Pancreas (tissue), 10 donors: ENCODE measurements around the gene DLG1. TPM values are rescaled to one million over a fixed set of nuclear protein-coding genes. Genes with fewer than 3 reads are reported as not detected.

ENCODE experiments used
- ATAC-seq, 4 donors: fragments of 200-7000 bp; cut with Tn5 transposase; one replicate each; pipeline versions ENCODE4 v1.8.0 to v1.9.1; 2020; ENCODE audit warnings: mild to moderate bottlenecking in 4 of 4, moderate library complexity in 4 of 4
- DNase-seq, 6 donors: peaks; one replicate each; pipeline ENCODE4 v3.0.0-alpha.2; 2020
- FAIRE-seq: peaks from 2 replicates; lab custom pipeline; 2012; peaks lifted over from hg19 to GRCh38; lab: Jason Lieb, UNC
- H3K27ac ChIP-seq, 4 donors: fragments of 200-600 bp; sonication (generic); 1 replicate in 3 of 4; 2 replicates in 1 of 4; pipeline versions ENCODE4 v1.5.0 to v1.8.0; 2020
- H3K27me3 ChIP-seq, 4 donors: fragments of 200-600 bp; one replicate each; pipeline ENCODE4 v1.8.0; 2021
- H3K36me3 ChIP-seq, 3 donors: fragments of 200-600 bp; sonication (generic) in 1 of 3; one replicate each; pipeline versions ENCODE4 v1.5.0 to v1.8.0; 2020 to 2021
- H3K4me1 ChIP-seq, 3 donors: fragments of 200-600 bp; one replicate each; pipeline ENCODE4 v1.8.0; 2021
- H3K4me3 ChIP-seq, 4 donors: fragments of 200-600 bp; sonication (generic) in 2 of 4; one replicate each; pipeline versions ENCODE4 v1.5.0 to v1.8.0; 2020 to 2021
- H3K9me3 ChIP-seq, 4 donors: fragments of 200-600 bp; one replicate each; pipeline ENCODE4 v1.8.0; 2021
- CTCF ChIP-seq, 4 donors: fragments of 200-600 bp; sonication (generic) in 3 of 4; IDR thresholded peaks; one replicate each; pipeline versions ENCODE4 v1.5.0 to v1.8.0; 2021; ENCODE audit warnings: antibody characterized with exemption in 4 of 4
- WGBS, 2 donors: extraction: QIAGEN DNeasy Blood & Tissue Kit; methylation state at CpG; one replicate each; pipeline ENCODE4 v1.1.7; 2013; 5-methylcytosine and 5-hydroxymethylcytosine counted together
- intact Hi-C, 3 donors: fragments of 100-400 bp; cut with DNase I; formaldehyde crosslinking; loops; one replicate each; pipeline versions ENCODE4 v1.11.1 to v1.14.2; 2022
- polyA plus RNA-seq, 2 donors: library from polyadenylated mRNA; stranded (reverse); fragments of 200-250 nt; gene quantifications; one replicate each; pipeline ENCODE4 v1.2.3, GENCODE V29; 2013
- total RNA-seq, 6 donors: library from RNA; stranded (reverse); fragmentation: NEBNext Ultra II Directional in 4 of 6; extraction: Animal tissue kit (Norgen Biotek cat#: 25700) in 4 of 6; gene quantifications; one replicate each; pipeline versions ENCODE4 v1.2.1 to v1.2.4, GENCODE V29; 2021 to 2023
- donor health status: healthy with polysubstance abuse.
- donor health status: DM: no; HTN: no; CAD: no; lungs with moderate emphysema.
- donor health status: DM: no; HTN: no; CAD: no.
- donor health status: control.
- donor health status: control.
- donor health status: Bipolar disorder and iron deficiency.
- donor health status: DM: yes; HTN: yes; CAD: no.
- donor health status: DM: no; HTN: no; CAD: no.
- donor health status: DM: no; HTN: no; CAD: no.
- donor health status: DM: yes; HTN: yes; CAD: no.

The DLG1 gene
- total and polyA plus RNA-seq, 8 donors, result 15.9 to 47.9 (median 28.6) TPM

GRCh38 chr3:197258168-197258755 lies 40.1 kb downstream of the DLG1 start:
- no peaks in the 10 kb centered on the region for H3K9me3 ChIP-seq
- ATAC-seq (no peak), DNase-seq (no peak), FAIRE-seq (no peak)
- TF ChIP-seq CTCF (IDR thresholded peaks at IDR 0.05), result no peak
- H3K27ac ChIP-seq, result no peak overlapping the region
- no peak overlapping the region for H3K4me3 ChIP-seq
- intact Hi-C loops, result loop anchor here in 2 of 3 donors (5.0 kb wide), 1 partner anchor 254 kb away; no protein-coding TSS in a partner anchor
- peaks cover 0 to 4% (median 0%) of the 10 kb centered on the region in 3 donors for H3K4me1 ChIP-seq
- no peaks in the 10 kb centered on the region for H3K36me3 ChIP-seq
- H3K27me3 ChIP-seq, result no peaks in the 10 kb centered on the region
- WGBS, 2 donors, result 48 to 62% methylated on average over 6 of the region's 6 CpGs

- Histone ChIP-seq H3K36me3 (no peaks in the 10 kb centered on the region), H3K4me3 (no peak overlapping the region), H3K9me3 (no peaks in the 10 kb centered on the region), H3K27ac (no peak overlapping the region), H3K4me1 (peaks cover 0 to 4% (median 0%) of the 10 kb centered on the region in 3 donors), H3K27me3 (no peaks in the 10 kb centered on the region)
- FAIRE-seq, result no peak
- intact Hi-C loops, result loop anchor here in 2 of 3 donors (5.0 kb wide), 1 partner anchor 255 kb away; no protein-coding TSS in a partner anchor
- no peak for TF ChIP-seq CTCF (IDR thresholded peaks at IDR 0.05)
- no peak for DNase-seq
- ATAC-seq, result no peak
- 78 to 79% methylated on average over 5 of the region's 5 CpGs for WGBS, 2 donors
These were observed 40.7 kb downstream of the DLG1 start for GRCh38 chr3:197257711-197258110.

GRCh38 chr3:197256836-197257444 lies 41.5 kb downstream of the DLG1 start:
- Histone ChIP-seq H3K27ac (no peak overlapping the region), H3K4me3 (no peak overlapping the region), H3K27me3 (no peaks in the 10 kb centered on the region), H3K9me3 (no peaks in the 10 kb centered on the region), H3K4me1 (peaks cover 0 to 4% (median 0%) of the 10 kb centered on the region in 3 donors), H3K36me3 (no peaks in the 10 kb centered on the region)
- WGBS, 2 donors, result 19 to 24% methylated on average over 3 of the region's 3 CpGs
- ATAC-seq (peak in 3 of 4 donors; percentile 63 to 72 (median 65)), DNase-seq (peak in 1 of 6 donors; percentile 26), FAIRE-seq (peak; percentile 85)
- TF ChIP-seq CTCF (IDR thresholded peaks at IDR 0.05), result peak; percentile 36 to 64 (median 48)
- intact Hi-C loops, result loop anchor here in 2 of 3 donors (5.0 kb wide), 1 partner anchor 255 kb away; no protein-coding TSS in a partner anchor

- Histone ChIP-seq H3K36me3 (no peaks in the 10 kb centered on the region), H3K27me3 (no peaks in the 10 kb centered on the region), H3K4me3 (no peak overlapping the region), H3K4me1 (peaks cover 0 to 4% (median 0%) of the 10 kb centered on the region in 3 donors), H3K27ac (no peak overlapping the region), H3K9me3 (no peaks in the 10 kb centered on the region)
- intact Hi-C loops, result loop anchor here in 2 of 3 donors (5.0 kb wide), 1 partner anchor 256 kb away; no protein-coding TSS in a partner anchor
- FAIRE-seq, result no peak
- no peak for ATAC-seq
- no peak for DNase-seq
- 79 to 81% methylated on average over 4 of the region's 4 CpGs for WGBS, 2 donors
- TF ChIP-seq CTCF (IDR thresholded peaks at IDR 0.05), result no peak
These were observed 42.3 kb downstream of the DLG1 start for GRCh38 chr3:197256104-197256503.
